HepG2 (cell line): ENCODE measurements around the gene ZSCAN31. TPM values are rescaled to one million over a fixed set of nuclear protein-coding genes. Genes with fewer than 3 reads are reported as not detected.
A peak's percentile ranks its signal among the peaks of the same experiment; 100 is the strongest.

Experiments
- DZIP1 ChIP-seq: sonication (generic); formaldehyde crosslinking; IDR thresholded peaks from 2 replicates; pipeline ENCODE4 v1.5.0; 2020; ENCODE audit warnings: mild to moderate bottlenecking, missing genetic modification reagents
- FOSL2 ChIP-seq: sonication (generic); formaldehyde crosslinking; IDR thresholded peaks from 2 replicates; pipeline ENCODE4 v1.4.0; 2020; ENCODE audit warnings: missing genetic modification reagents
- IKZF1 ChIP-seq: fragments of 450-650 bp; IDR thresholded peaks from 2 replicates; pipeline ENCODE4 v1.7.1; 2016
- KDM3A ChIP-seq: IDR thresholded peaks from 2 replicates; pipeline ENCODE4 v1.6.1; 2018; ENCODE audit warnings: low read depth, missing compliant biosample characterization
- MATR3 ChIP-seq: sonication (generic); formaldehyde crosslinking; IDR thresholded peaks from 2 replicates; pipeline ENCODE4 v1.4.0; 2020; ENCODE audit warnings: missing genetic modification reagents
- MEIS1 ChIP-seq: sonication (generic); formaldehyde crosslinking; IDR thresholded peaks from 2 replicates; pipeline ENCODE4 v1.9.0; 2021; ENCODE audit warnings: mild to moderate bottlenecking, missing genetic modification reagents, moderate library complexity, borderline replicate concordance
- MIER3 ChIP-seq: IDR thresholded peaks from 2 replicates; pipeline ENCODE4 v1.6.1; 2016; ENCODE audit warnings: missing compliant biosample characterization, borderline replicate concordance
- MYNN ChIP-seq: sonication (generic); formaldehyde crosslinking; IDR thresholded peaks from 2 replicates; pipeline ENCODE4 v1.4.0; 2020; ENCODE audit warnings: mild to moderate bottlenecking, low read depth, missing genetic modification reagents
- NFE2L2 ChIP-seq: fragments of 150-350 bp; IDR thresholded peaks from 2 replicates; pipeline ENCODE4 v1.6.1; 2014; ENCODE audit warnings: low read length
- POGZ ChIP-seq: sonication (generic); formaldehyde crosslinking; IDR thresholded peaks from 2 replicates; pipeline ENCODE4 v1.4.0; 2020; ENCODE audit warnings: mild to moderate bottlenecking, missing genetic modification reagents
- RBAK ChIP-seq: sonication (generic); formaldehyde crosslinking; IDR thresholded peaks from 2 replicates; pipeline ENCODE4 v1.5.1; 2020; ENCODE audit warnings: mild to moderate bottlenecking, missing genetic modification reagents
- RXRA ChIP-seq: sonication (generic); formaldehyde crosslinking; IDR thresholded peaks from 2 replicates; pipeline ENCODE4 v1.5.1; 2020; ENCODE audit warnings: missing genetic modification reagents
- SMAD1 ChIP-seq: sonication (generic); formaldehyde crosslinking; IDR thresholded peaks from 2 replicates; pipeline ENCODE4 v1.4.0; 2020; ENCODE audit warnings: missing genetic modification reagents, low read depth, mild to moderate bottlenecking, borderline replicate concordance
- USF2 ChIP-seq, 2 experiments: sonication (generic) in 1 of 2; formaldehyde crosslinking in 1 of 2; IDR thresholded peaks; 2 replicates each; pipeline versions ENCODE4 v1.5.1 to v1.6.1; 2011 to 2020; ENCODE audit warnings: borderline replicate concordance in 1 of 2, low read depth in 1 of 2, low read length in 1 of 2, mild to moderate bottlenecking in 1 of 2, missing genetic modification reagents in 1 of 2, moderate library complexity in 1 of 2
- ZKSCAN1 ChIP-seq: fragments of 150-350 bp; IDR thresholded peaks from 2 replicates; pipeline ENCODE4 v1.6.1; 2014; ENCODE audit warnings: low read length
- ZNF256 ChIP-seq: sonication (generic); formaldehyde crosslinking; conservative IDR thresholded peaks from 2 replicates; pipeline ENCODE4 v1.4.0; 2020; ENCODE audit warnings: missing genetic modification reagents
- ZNF451 ChIP-seq: sonication (generic); formaldehyde crosslinking; IDR thresholded peaks from 2 replicates; pipeline ENCODE4 v1.5.0; 2020; ENCODE audit warnings: mild to moderate bottlenecking, missing genetic modification reagents
- ZNF556 ChIP-seq: sonication (generic); formaldehyde crosslinking; IDR thresholded peaks from 2 replicates; pipeline ENCODE4 v1.4.0; 2020; ENCODE audit warnings: mild to moderate bottlenecking, missing genetic modification reagents, borderline replicate concordance
- ZNF577 ChIP-seq: sonication (generic); formaldehyde crosslinking; IDR thresholded peaks from 2 replicates; pipeline ENCODE4 v1.4.0; 2020; ENCODE audit warnings: mild to moderate bottlenecking, low read depth, missing genetic modification reagents, borderline replicate concordance
- ZNF879 ChIP-seq: sonication (generic); formaldehyde crosslinking; IDR thresholded peaks from 2 replicates; pipeline ENCODE4 v1.8.1; 2023; ENCODE audit warnings: missing genetic modification reagents
- polyA plus RNA-seq, 8 experiments: library from polyadenylated mRNA; depleted of rRNA in 3 of 8; stranded (reverse) in 7 of 8; unstranded in 1 of 8; fragments of >200 nt; fragmentation: Illumina TruSeq in 4 of 8; extraction: Trizol in 4 of 8; gene quantifications; 2 replicates each; pipeline versions ENCODE4 v1.2.1 to v1.2.3, GENCODE V29; 2011 to 2016; ENCODE audit warnings: low read depth in 4 of 8, missing spikeins in 1 of 8, mixed read lengths in 1 of 8; ENCODE audit not compliant: insufficient read depth in 1 of 8
- total RNA-seq, 5 experiments: library from RNA; depleted of rRNA; stranded (reverse); fragments of >200 nt; fragmentation: Illumina TruSeq; extraction: Trizol; gene quantifications; 2 replicates each; pipeline ENCODE4 v1.2.3, GENCODE V29; 2016; ENCODE audit warnings: low read depth in 1 of 5
- TF ChIP-seq, protein P1 (sequence below): sonication (generic); formaldehyde crosslinking; IDR thresholded peaks from 2 replicates; pipeline ENCODE4 v1.5.0; 2020; ENCODE audit warnings: missing genetic modification reagents

Gene ZSCAN31
- total and polyA plus RNA-seq, 2 of the 13 experiments (the other 11 are each of a cell fraction or from before 2014, with no cell fraction given) = 5.3 to 6.2 TPM

- no peak for TF ChIP-seq USF2 (IDR thresholded peaks at IDR 0.05; ENCODE audit: low read depth, low read length)
- TF ChIP-seq USF2 (CRISPR knock-in tag; IDR thresholded peaks at IDR 0.05; ENCODE audit: borderline replicate concordance) = no peak
- no peak for TF ChIP-seq RBAK (CRISPR knock-in tag)
- 0 out of 2 replicates have a peak, but pooled peaks have one; percentile 45 for TF ChIP-seq ZNF451 (CRISPR knock-in tag)
- TF ChIP-seq ZNF879 (CRISPR knock-in tag) = no peak
- peak; percentile 61; the same call in 1 of the 2 replicates for TF ChIP-seq RXRA (CRISPR knock-in tag)
- 0 out of 2 replicates have a peak, but pooled peaks have one; percentile 17 for TF ChIP-seq ZNF256 (CRISPR knock-in tag)
- peak; percentile 53; the same call in 1 of the 2 replicates for TF ChIP-seq SMAD1 (CRISPR knock-in tag)
- TF ChIP-seq ZNF556 (CRISPR knock-in tag) = peak; percentile 50; the same call in 1 of the 2 replicates
- peak; percentile 67 for TF ChIP-seq POGZ (CRISPR knock-in tag)
- no peak for TF ChIP-seq ZKSCAN1
- peak; percentile 70; the same call in 1 of the 2 replicates for TF ChIP-seq MYNN (CRISPR knock-in tag)
- TF ChIP-seq FOSL2 (CRISPR knock-in tag) = no peak; the same call in 1 of the 2 replicates
- TF ChIP-seq DZIP1 (CRISPR knock-in tag) = 0 out of 2 replicates have a peak, but pooled peaks have one; percentile 39
- TF ChIP-seq MIER3 (CRISPR knock-in tag) = peak; percentile 53; the same call in 1 of the 2 replicates
- no peak for TF ChIP-seq IKZF1
- TF ChIP-seq ZNF577 = no peak
- TF ChIP-seq KDM3A (CRISPR knock-in tag) = peak; percentile 94
- TF ChIP-seq MATR3 (CRISPR knock-in tag) = no peak
- TF ChIP-seq MEIS1 (CRISPR knock-in tag) = no peak
- TF ChIP-seq, protein P1, sequence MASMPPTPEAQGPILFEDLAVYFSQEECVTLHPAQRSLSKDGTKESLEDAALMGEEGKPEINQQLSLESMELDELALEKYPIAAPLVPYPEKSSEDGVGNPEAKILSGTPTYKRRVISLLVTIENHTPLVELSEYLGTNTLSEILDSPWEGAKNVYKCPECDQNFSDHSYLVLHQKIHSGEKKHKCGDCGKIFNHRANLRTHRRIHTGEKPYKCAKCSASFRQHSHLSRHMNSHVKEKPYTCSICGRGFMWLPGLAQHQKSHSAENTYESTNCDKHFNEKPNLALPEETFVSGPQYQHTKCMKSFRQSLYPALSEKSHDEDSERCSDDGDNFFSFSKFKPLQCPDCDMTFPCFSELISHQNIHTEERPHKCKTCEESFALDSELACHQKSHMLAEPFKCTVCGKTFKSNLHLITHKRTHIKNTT = no peak
- TF ChIP-seq NFE2L2 = no peak
Measured at GRCh38 chr6:28281288-28282064, 54.5 kb downstream of the ZSCAN31 start, which contains the start of gene PGBD1 (continued).
